Left lobe of liver (tissue), 2 donors: Measurements from ENCODE around the gene KCTD12. TPM values are rescaled to one million over a fixed set of nuclear protein-coding genes. Genes with fewer than 3 reads are reported as not detected.

Source experiments
- ATAC-seq: fragments of 200-7000 bp; cut with Tn5 transposase; one replicate; pipeline ENCODE4 v1.9.1; 2020; ENCODE audit warnings: mild to moderate bottlenecking, moderate library complexity
- DNase-seq: peaks from one replicate; pipeline ENCODE4 v3.0.0-alpha.2; 2020; ENCODE audit warnings: low spot score
- total RNA-seq: library from RNA; stranded (reverse); gene quantifications from one replicate; pipeline ENCODE4 v1.2.1, GENCODE V29; 2021
- donor health status: DM: no; HTN: no; CAD: no; lungs with moderate emphysema.
- donor health status: DM: no; HTN: yes; CAD: no.

Gene KCTD12
- total RNA-seq, 1 donor from 2014 or later: 3.7 TPM

GRCh38 chr13:76861859-76862258, 24.3 kb downstream of the KCTD12 start:
- DNase-seq (no peak), ATAC-seq (no peak)

GRCh38 chr13:76860706-76861105, 25.5 kb downstream of the KCTD12 start:
- ATAC-seq: no peak
- DNase-seq: no peak

GRCh38 chr13:76854894-76855293, 31.3 kb downstream of the KCTD12 start:
- DNase-seq (no peak), ATAC-seq (no peak)

GRCh38 chr13:76853921-76854608, 32.1 kb downstream of the KCTD12 start:
- ATAC-seq: no peak
- no peak for DNase-seq

GRCh38 chr13:76853481-76853880, 32.7 kb downstream of the KCTD12 start:
- DNase-seq: no peak

GRCh38 chr13:76852986-76853385, 33.2 kb downstream of the KCTD12 start:
- DNase-seq: no peak
- ATAC-seq: no peak

More at GRCh38 chr13:76853481-76853880, 32.7 kb downstream of the KCTD12 start:
- ATAC-seq: no peak

- ATAC-seq: no peak
Observed at GRCh38 chr13:76851961-76852360, 34.2 kb downstream of the KCTD12 start.

GRCh38 chr13:76849493-76849892, 36.7 kb downstream of the KCTD12 start:
- DNase-seq (no peak), ATAC-seq (no peak)

More at GRCh38 chr13:76851961-76852360, 34.2 kb downstream of the KCTD12 start:
- DNase-seq: no peak

GRCh38 chr13:76848596-76848995, 37.6 kb downstream of the KCTD12 start:
- ATAC-seq (no peak), DNase-seq (no peak)

- no peak for DNase-seq
- ATAC-seq: no peak
Observed at GRCh38 chr13:76846363-76846762, 39.8 kb downstream of the KCTD12 start.

GRCh38 chr13:76845865-76846264, 40.3 kb downstream of the KCTD12 start:
- ATAC-seq: no peak

GRCh38 chr13:76845367-76845766, 40.8 kb downstream of the KCTD12 start:
- no peak for ATAC-seq
- DNase-seq: no peak

More at GRCh38 chr13:76845865-76846264, 40.3 kb downstream of the KCTD12 start:
- no peak for DNase-seq

- DNase-seq (no peak), ATAC-seq (no peak)
Observed at GRCh38 chr13:76837801-76838200, 48.4 kb downstream of the KCTD12 start.

GRCh38 chr13:76836311-76836710, 49.9 kb downstream of the KCTD12 start:
- no peak for ATAC-seq
- no peak for DNase-seq

GRCh38 chr13:76833441-76833954, 52.7 kb downstream of the KCTD12 start:
- ATAC-seq (no peak), DNase-seq (no peak)

GRCh38 chr13:76832258-76832988, 53.8 kb downstream of the KCTD12 start:
- no peak for ATAC-seq
- DNase-seq: no peak

GRCh38 chr13:76830805-76831204, 55.4 kb downstream of the KCTD12 start:
- DNase-seq (no peak), ATAC-seq (no peak)

Other genes starting within 250 kb of the KCTD12 start
- gene ACOD1, start 62.1 kb upstream of the KCTD12 start, total RNA-seq: not detected
- gene CLN5, start 105.7 kb upstream of the KCTD12 start, total RNA-seq: 24.2 TPM
- gene FBXL3, start 140.8 kb upstream of the KCTD12 start, total RNA-seq: 14.3 TPM